ENCODE data around the gene AOX1. TPM values are rescaled to one million over a fixed set of nuclear protein-coding genes. Genes with fewer than 3 reads are reported as not detected.
A peak's percentile ranks its signal among the peaks of the same experiment; 100 is the strongest.

Gene AOX1
- total and polyA plus RNA-seq, 10 of the 15 experiments (the other 5 are each of a cell fraction or from before 2014, with no cell fraction given) = 0.03 to 0.56 (median 0.19) TPM; not detected in 6

DNA sequence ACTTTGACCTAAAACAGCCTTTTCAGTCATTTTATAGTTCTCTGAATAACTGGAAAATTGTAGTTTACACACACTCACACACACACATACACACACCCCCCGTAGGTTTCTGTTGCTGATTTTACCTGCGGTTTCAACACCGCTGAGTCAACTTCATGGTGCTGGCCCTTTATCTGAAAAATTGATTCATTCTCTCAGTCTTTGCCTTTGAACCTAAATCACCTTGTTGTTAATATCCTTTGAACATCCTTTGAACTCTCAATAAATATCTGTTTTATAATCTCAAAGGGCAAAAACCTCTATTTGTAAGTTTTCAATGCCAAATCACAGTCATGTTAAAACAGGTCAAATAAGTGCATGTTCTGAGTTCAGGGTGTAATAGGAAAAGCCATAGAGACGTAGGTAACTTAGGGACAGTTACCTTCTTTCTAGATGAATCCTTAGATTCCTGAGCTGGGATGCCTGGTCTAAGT lies 116.9 kb downstream of the AOX1 start:
- Histone ChIP-seq H3K4me1 (ENCODE audit: control insufficient read depth, insufficient read depth, low read length) (no peaks in the 10 kb centered on the region), H3K36me3 (ENCODE audit: control insufficient read depth in 2 of 2, insufficient read depth in 2 of 2, low read length in 1 of 2) (no peaks in the 10 kb centered on the region), H4K20me1 (ENCODE audit: control insufficient read depth, insufficient read depth) (no peaks in the 10 kb centered on the region), H3K27ac (ENCODE audit: control insufficient read depth, insufficient read depth) (no peak overlapping the region), H3K4me3 (no peak overlapping the region), H3K9ac (ENCODE audit: control insufficient read depth, insufficient read depth, low read length) (no peak overlapping the region), H2AFZ (ENCODE audit: control insufficient read depth, low read depth, low read length) (peak overlapping the region; percentile 28), H3K9me3 (replicated peaks; ENCODE audit: control insufficient read depth, insufficient read depth, low read length) (no peaks in the 10 kb centered on the region), H3K79me2 (ENCODE audit: control insufficient read depth, insufficient read depth, low read length) (no peaks in the 10 kb centered on the region), H3K4me2 (ENCODE audit: control insufficient read depth, insufficient read depth) (no peak overlapping the region), H3K27me3 (replicated peaks in 1 of 2; ENCODE audit: control insufficient read depth in 2 of 2, insufficient read depth in 2 of 2, low read length in 1 of 2) (peaks cover 0 to 2% of the 10 kb centered on the region in 2 experiments; a peak in 1 of 4 replicates)
- RAD21 ChIA-PET (ENCODE audit: unreplicated experiment) = interaction anchor here (0.7 to 2.4 kb wide), 11 partner anchors 10 to 723 kb away, joined by 3 to 41 read pairs (median 5); no protein-coding TSS in a partner anchor
- POLR2A ChIA-PET = interaction anchor here (1.2 kb wide), 1 partner anchor 219 kb away, joined by 3 read pairs; no protein-coding TSS in a partner anchor
- BruUV-seq (replicated peaks) = no TSS peak
- 71% methylated on average over 4 of the region's 4 CpGs for WGBS (ENCODE audit: insufficient coverage, insufficient replicate concordance, low lambda C conversion rate, missing lambda C conversion rate)
- DNase-seq (ENCODE audit: low read depth, low spot score) = no peak
- TF ChIP-seq GABPA (IDR thresholded peaks at IDR 0.05; ENCODE audit: low read depth) = no peak
- TF ChIP-seq, protein P1, sequence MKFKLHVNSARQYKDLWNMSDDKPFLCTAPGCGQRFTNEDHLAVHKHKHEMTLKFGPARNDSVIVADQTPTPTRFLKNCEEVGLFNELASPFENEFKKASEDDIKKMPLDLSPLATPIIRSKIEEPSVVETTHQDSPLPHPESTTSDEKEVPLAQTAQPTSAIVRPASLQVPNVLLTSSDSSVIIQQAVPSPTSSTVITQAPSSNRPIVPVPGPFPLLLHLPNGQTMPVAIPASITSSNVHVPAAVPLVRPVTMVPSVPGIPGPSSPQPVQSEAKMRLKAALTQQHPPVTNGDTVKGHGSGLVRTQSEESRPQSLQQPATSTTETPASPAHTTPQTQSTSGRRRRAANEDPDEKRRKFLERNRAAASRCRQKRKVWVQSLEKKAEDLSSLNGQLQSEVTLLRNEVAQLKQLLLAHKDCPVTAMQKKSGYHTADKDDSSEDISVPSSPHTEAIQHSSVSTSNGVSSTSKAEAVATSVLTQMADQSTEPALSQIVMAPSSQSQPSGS (IDR thresholded peaks at IDR 0.05; ENCODE audit: low read length) = no peak
- no peak for TF ChIP-seq CUX1 (IDR thresholded peaks at IDR 0.05; ENCODE audit: insufficient replicate concordance, low read depth, low read length)
- TF ChIP-seq ESRRA (IDR thresholded peaks at IDR 0.05; ENCODE audit: low read length) = no peak
- TF ChIP-seq, protein P2, sequence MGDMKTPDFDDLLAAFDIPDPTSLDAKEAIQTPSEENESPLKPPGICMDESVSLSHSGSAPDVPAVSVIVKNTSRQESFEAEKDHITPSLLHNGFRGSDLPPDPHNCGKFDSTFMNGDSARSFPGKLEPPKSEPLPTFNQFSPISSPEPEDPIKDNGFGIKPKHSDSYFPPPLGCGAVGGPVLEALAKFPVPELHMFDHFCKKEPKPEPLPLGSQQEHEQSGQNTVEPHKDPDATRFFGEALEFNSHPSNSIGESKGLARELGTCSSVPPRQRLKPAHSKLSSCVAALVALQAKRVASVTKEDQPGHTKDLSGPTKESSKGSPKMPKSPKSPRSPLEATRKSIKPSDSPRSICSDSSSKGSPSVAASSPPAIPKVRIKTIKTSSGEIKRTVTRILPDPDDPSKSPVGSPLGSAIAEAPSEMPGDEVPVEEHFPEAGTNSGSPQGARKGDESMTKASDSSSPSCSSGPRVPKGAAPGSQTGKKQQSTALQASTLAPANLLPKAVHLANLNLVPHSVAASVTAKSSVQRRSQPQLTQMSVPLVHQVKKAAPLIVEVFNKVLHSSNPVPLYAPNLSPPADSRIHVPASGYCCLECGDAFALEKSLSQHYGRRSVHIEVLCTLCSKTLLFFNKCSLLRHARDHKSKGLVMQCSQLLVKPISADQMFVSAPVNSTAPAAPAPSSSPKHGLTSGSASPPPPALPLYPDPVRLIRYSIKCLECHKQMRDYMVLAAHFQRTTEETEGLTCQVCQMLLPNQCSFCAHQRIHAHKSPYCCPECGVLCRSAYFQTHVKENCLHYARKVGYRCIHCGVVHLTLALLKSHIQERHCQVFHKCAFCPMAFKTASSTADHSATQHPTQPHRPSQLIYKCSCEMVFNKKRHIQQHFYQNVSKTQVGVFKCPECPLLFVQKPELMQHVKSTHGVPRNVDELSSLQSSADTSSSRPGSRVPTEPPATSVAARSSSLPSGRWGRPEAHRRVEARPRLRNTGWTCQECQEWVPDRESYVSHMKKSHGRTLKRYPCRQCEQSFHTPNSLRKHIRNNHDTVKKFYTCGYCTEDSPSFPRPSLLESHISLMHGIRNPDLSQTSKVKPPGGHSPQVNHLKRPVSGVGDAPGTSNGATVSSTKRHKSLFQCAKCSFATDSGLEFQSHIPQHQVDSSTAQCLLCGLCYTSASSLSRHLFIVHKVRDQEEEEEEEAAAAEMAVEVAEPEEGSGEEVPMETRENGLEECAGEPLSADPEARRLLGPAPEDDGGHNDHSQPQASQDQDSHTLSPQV (IDR thresholded peaks at IDR 0.05) = no peak
- CTCF ChIA-PET = interaction anchor here (0.8 to 7.1 kb wide), 12 partner anchors 11 to 735 kb away, joined by 3 to 122 read pairs (median 6); no protein-coding TSS in a partner anchor
- in situ Hi-C loops (cut with MboI) = loop anchor here (10.0 kb wide), 2 partner anchors 218 to 728 kb away; no protein-coding TSS in a partner anchor
- SMC1A ChIA-PET (ENCODE audit: uncharacterized antibody, unreplicated experiment) = interaction anchor here (0.9 to 9.6 kb wide), 15 partner anchors 10 to 729 kb away, joined by 3 to 89 read pairs (median 4); no protein-coding TSS in a partner anchor
- FAIRE-seq = no peak
- ATAC-seq = no peak; the same call in 2 of the 3 replicates
- intact Hi-C loops (cut with micrococcal nuclease; ENCODE audit: unreplicated experiment) = loop anchor here (5.0 kb wide), 2 partner anchors 125 to 720 kb away; no protein-coding TSS in a partner anchor

All from GM12878 (cell line).